ENCODE results near the gene HM13. TPM values are rescaled to one million over a fixed set of nuclear protein-coding genes. Genes with fewer than 3 reads are reported as not detected.
"Not testable (repeated sequence)": the region's sequence is repeated elsewhere in the genome, so short reads cannot be mapped to it uniquely, and the experiment has no call there.

The HM13 gene
- total and polyA plus RNA-seq, 9 of the 15 experiments (the other 6 are each of a cell fraction or from before 2014, with no cell fraction given) = 7.7 to 136 (median 74.5) TPM

DNA sequence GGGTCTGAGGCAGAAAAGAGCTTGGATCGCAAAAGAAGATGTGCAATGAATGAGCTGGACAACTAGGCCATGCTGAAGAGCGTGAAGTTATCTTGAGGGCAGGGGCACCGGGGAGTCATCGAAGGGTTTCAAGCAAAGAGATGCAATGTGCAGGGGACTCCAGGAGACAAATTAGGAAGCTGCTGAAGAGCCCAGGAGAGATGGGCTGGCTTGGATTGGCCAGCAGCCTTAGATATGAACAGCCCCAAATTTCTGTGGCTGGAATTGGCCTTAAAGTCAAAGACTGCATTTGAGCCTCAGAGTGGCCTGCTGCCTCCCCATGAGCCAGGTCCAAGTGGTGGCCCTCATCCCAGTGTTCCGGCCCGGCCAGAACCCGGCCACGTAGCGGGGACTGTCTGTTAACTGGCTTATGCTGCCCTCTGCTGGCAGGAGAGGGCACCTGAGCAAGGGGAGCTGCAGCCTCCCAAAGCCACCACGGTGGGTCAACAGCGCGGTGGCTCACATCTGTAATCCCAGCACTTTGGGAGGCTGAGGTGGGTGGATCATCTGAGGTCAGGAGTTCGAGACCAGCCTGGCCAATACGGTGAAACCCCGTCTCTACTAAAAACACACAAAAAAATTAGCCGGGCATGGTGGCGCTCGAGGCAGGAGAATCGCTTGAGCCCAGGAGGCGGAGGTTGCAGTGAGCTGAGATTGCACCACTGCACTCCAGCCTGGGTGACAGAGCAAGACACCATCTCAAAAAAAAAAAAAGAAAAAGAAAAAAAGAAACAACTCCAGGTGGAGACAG, 11.2 kb upstream of the HM13 start (continued):
- TF ChIP-seq, protein P1, sequence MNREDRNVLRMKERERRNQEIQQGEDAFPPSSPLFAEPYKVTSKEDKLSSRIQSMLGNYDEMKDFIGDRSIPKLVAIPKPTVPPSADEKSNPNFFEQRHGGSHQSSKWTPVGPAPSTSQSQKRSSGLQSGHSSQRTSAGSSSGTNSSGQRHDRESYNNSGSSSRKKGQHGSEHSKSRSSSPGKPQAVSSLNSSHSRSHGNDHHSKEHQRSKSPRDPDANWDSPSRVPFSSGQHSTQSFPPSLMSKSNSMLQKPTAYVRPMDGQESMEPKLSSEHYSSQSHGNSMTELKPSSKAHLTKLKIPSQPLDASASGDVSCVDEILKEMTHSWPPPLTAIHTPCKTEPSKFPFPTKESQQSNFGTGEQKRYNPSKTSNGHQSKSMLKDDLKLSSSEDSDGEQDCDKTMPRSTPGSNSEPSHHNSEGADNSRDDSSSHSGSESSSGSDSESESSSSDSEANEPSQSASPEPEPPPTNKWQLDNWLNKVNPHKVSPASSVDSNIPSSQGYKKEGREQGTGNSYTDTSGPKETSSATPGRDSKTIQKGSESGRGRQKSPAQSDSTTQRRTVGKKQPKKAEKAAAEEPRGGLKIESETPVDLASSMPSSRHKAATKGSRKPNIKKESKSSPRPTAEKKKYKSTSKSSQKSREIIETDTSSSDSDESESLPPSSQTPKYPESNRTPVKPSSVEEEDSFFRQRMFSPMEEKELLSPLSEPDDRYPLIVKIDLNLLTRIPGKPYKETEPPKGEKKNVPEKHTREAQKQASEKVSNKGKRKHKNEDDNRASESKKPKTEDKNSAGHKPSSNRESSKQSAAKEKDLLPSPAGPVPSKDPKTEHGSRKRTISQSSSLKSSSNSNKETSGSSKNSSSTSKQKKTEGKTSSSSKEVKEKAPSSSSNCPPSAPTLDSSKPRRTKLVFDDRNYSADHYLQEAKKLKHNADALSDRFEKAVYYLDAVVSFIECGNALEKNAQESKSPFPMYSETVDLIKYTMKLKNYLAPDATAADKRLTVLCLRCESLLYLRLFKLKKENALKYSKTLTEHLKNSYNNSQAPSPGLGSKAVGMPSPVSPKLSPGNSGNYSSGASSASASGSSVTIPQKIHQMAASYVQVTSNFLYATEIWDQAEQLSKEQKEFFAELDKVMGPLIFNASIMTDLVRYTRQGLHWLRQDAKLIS (CRISPR knock-in tag; IDR thresholded peaks at IDR 0.05) = 0 out of 2 replicates have a peak, but pooled peaks have one; percentile 26
- TF ChIP-seq CC2D1A (IDR thresholded peaks at IDR 0.05) = peak; percentile 83
- peak in 1 of 2 experiments; percentile 59; a peak in 2 of 4 replicates for TF ChIP-seq MAZ (CRISPR knock-in tag; conservative IDR thresholded peaks at IDR 0.05 in 1 of 2, IDR thresholded peaks at IDR 0.05 in 1 of 2)
- TF ChIP-seq HDAC2 (IDR thresholded peaks at IDR 0.05) = 0 out of 2 replicates have a peak, but pooled peaks have one; percentile 25
- peak; percentile 71; the same call in 1 of the 2 replicates for TF ChIP-seq CBX1 (IDR thresholded peaks at IDR 0.05; ENCODE audit: low read depth)
- peak in 1 of 3 experiments; percentile 25 for TF ChIP-seq YY1 (IDR thresholded peaks at IDR 0.05; ENCODE audit: borderline replicate concordance in 1 of 3, control insufficient read depth in 1 of 3, extremely low read depth in 1 of 3, insufficient read depth in 3 of 3, insufficient read length in 1 of 3, insufficient replicate concordance in 2 of 3, low read depth in 1 of 3, low read length in 2 of 3)
- not testable (repeated sequence) for TF ChIP-seq ATF1 (CRISPR knock-in tag; IDR thresholded peaks at IDR 0.05); CREB1 (IDR thresholded peaks at IDR 0.05); JUND (tag; IDR thresholded peaks at IDR 0.05; ENCODE audit: borderline replicate concordance, low read depth, low read length)
- TF ChIP-seq ATF1 (tag; IDR thresholded peaks at IDR 0.05) = peak; percentile 37; the same call in 1 of the 2 replicates
- TF ChIP-seq CREB1 (CRISPR knock-in tag; IDR thresholded peaks at IDR 0.05) = peak; percentile 30; the same call in 1 of the 2 replicates
- 0 out of 2 replicates have a peak, but pooled peaks have one; percentile 34 for TF ChIP-seq SMARCA5 (IDR thresholded peaks at IDR 0.05)
- TF ChIP-seq JUND (IDR thresholded peaks at IDR 0.05; ENCODE audit: borderline replicate concordance, low read depth, low read length) = peak; percentile 24; the same call in 1 of the 2 replicates
- TF ChIP-seq KDM4B (IDR thresholded peaks at IDR 0.05; ENCODE audit: borderline replicate concordance in 2 of 2, low read depth in 1 of 2) = peak in 1 of 2 experiments; percentile 52; a peak in 1 of 4 replicates
- TF ChIP-seq ZNF384 (IDR thresholded peaks at IDR 0.05; ENCODE audit: low read depth, low read length) = peak; percentile 77
- TF ChIP-seq HDAC1 (IDR thresholded peaks at IDR 0.05) = 0 out of 4 replicates have a peak, but pooled peaks of 1 of the 2 experiments have one; percentile 11
- peak; percentile 95 for TF ChIP-seq SMC3 (conservative IDR thresholded peaks at IDR 0.05; ENCODE audit: insufficient read depth, low read depth, low read length)
- TF ChIP-seq, protein P2, sequence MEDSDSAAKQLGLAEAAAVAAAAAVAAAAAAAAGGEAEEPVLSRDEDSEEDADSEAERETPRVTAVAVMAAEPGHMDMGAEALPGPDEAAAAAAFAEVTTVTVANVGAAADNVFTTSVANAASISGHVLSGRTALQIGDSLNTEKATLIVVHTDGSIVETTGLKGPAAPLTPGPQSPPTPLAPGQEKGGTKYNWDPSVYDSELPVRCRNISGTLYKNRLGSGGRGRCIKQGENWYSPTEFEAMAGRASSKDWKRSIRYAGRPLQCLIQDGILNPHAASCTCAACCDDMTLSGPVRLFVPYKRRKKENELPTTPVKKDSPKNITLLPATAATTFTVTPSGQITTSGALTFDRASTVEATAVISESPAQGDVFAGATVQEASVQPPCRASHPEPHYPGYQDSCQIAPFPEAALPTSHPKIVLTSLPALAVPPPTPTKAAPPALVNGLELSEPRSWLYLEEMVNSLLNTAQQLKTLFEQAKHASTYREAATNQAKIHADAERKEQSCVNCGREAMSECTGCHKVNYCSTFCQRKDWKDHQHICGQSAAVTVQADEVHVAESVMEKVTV (CRISPR knock-in tag; IDR thresholded peaks at IDR 0.05) = peak; percentile 82
